ENCODE measurements around the gene CNTLN. TPM values are rescaled to one million over a fixed set of nuclear protein-coding genes. Genes with fewer than 3 reads are reported as not detected.

Gene CNTLN
- total and polyA plus RNA-seq, 5 donors from 2014 or later = 0.09 to 0.52 (median 0.19) TPM; not detected in 1

- H3K9me3 Mint-ChIP-seq = peaks cover 0 to 5% (median 0%) of the 10 kb centered on the region in 7 donors
- H3K9me3 ChIP-seq (ENCODE audit: control insufficient read depth in 2 of 2, low read length in 2 of 2) = peaks cover 0 to 2% of the 10 kb centered on the region in 2 experiments
- no peak overlapping the region for H3K27ac ChIP-seq (ENCODE audit: insufficient read depth, low read length, poor library complexity, severe bottlenecking)
- no peaks in the 10 kb centered on the region for H3K27me3 Mint-ChIP-seq
- DNase-seq (no peak), ATAC-seq (ENCODE audit: low read depth in 2 of 2) (no peak)
- H3K36me3 Mint-ChIP-seq = no peaks in the 10 kb centered on the region
- H3K4me3 ChIP-seq (ENCODE audit: low read depth, low read length) = no peak overlapping the region
- H3K4me1 Mint-ChIP-seq = no peaks in the 10 kb centered on the region
- no peak overlapping the region for H3K4me3 Mint-ChIP-seq
- no peak overlapping the region for H3K27ac Mint-ChIP-seq
- no peaks in the 10 kb centered on the region for H3K4me1 ChIP-seq (ENCODE audit: control insufficient read depth, insufficient read depth, low read length, poor library complexity, severe bottlenecking)
- no peaks in the 10 kb centered on the region for H3K27me3 ChIP-seq (ENCODE audit: control insufficient read depth, insufficient read depth, low read length)
- no peaks in the 10 kb centered on the region for H3K36me3 ChIP-seq (ENCODE audit: control insufficient read depth, insufficient read depth, low read length)
Measured at GRCh38 chr9:17185481-17186029, 50.7 kb downstream of the CNTLN start.

GRCh38 chr9:17191082-17191481 is 56.2 kb downstream of the CNTLN start:
- Histone ChIP-seq H3K9me3 (ENCODE audit: control insufficient read depth in 2 of 2, low read length in 2 of 2) (no peaks in the 10 kb centered on the region), H3K4me3 (ENCODE audit: low read depth, low read length) (no peak overlapping the region), H3K36me3 (ENCODE audit: control insufficient read depth, insufficient read depth, low read length) (no peaks in the 10 kb centered on the region), H3K27ac (ENCODE audit: insufficient read depth, low read length, poor library complexity, severe bottlenecking) (no peak overlapping the region), H3K27me3 (ENCODE audit: control insufficient read depth, insufficient read depth, low read length) (no peaks in the 10 kb centered on the region), H3K4me1 (ENCODE audit: control insufficient read depth, insufficient read depth, low read length, poor library complexity, severe bottlenecking) (no peaks in the 10 kb centered on the region)
- H3K4me3 Mint-ChIP-seq = no peak overlapping the region
- H3K27me3 Mint-ChIP-seq = no peaks in the 10 kb centered on the region
- no peak overlapping the region for H3K27ac Mint-ChIP-seq
- ATAC-seq (ENCODE audit: low read depth in 2 of 2) (no peak), DNase-seq (no peak)
- peaks cover 0 to 9% (median 2%) of the 10 kb centered on the region in 7 donors for H3K9me3 Mint-ChIP-seq
- no peaks in the 10 kb centered on the region for H3K4me1 Mint-ChIP-seq
- no peaks in the 10 kb centered on the region for H3K36me3 Mint-ChIP-seq

- Histone ChIP-seq H3K36me3 (ENCODE audit: control insufficient read depth, insufficient read depth, low read length) (no peaks in the 10 kb centered on the region), H3K27me3 (ENCODE audit: control insufficient read depth, insufficient read depth, low read length) (no peaks in the 10 kb centered on the region), H3K4me3 (ENCODE audit: low read depth, low read length) (no peak overlapping the region), H3K9me3 (ENCODE audit: control insufficient read depth in 2 of 2, low read length in 2 of 2) (peaks cover 1 to 5% of the 10 kb centered on the region in 2 experiments), H3K4me1 (ENCODE audit: control insufficient read depth, insufficient read depth, low read length, poor library complexity, severe bottlenecking) (no peaks in the 10 kb centered on the region), H3K27ac (ENCODE audit: insufficient read depth, low read length, poor library complexity, severe bottlenecking) (no peak overlapping the region)
- no peak overlapping the region for H3K4me3 Mint-ChIP-seq
- H3K36me3 Mint-ChIP-seq = no peaks in the 10 kb centered on the region
- no peak for ATAC-seq (ENCODE audit: low read depth in 2 of 2)
- H3K27ac Mint-ChIP-seq = peak overlapping the region in 1 of 3 donors; percentile 20
- no peaks in the 10 kb centered on the region for H3K27me3 Mint-ChIP-seq
- no peak for DNase-seq
- H3K4me1 Mint-ChIP-seq = no peaks in the 10 kb centered on the region
- H3K9me3 Mint-ChIP-seq = peaks cover 3 to 51% (median 19%) of the 10 kb centered on the region in 7 donors
Measured at GRCh38 chr9:17204611-17205152, 69.8 kb downstream of the CNTLN start.

GRCh38 chr9:17216011-17216410 is 81.2 kb downstream of the CNTLN start:
- H3K4me1 ChIP-seq (ENCODE audit: control insufficient read depth, insufficient read depth, low read length, poor library complexity, severe bottlenecking) = no peaks in the 10 kb centered on the region

GRCh38 chr9:17216646-17217045 is 81.8 kb downstream of the CNTLN start:
- Histone ChIP-seq H3K27me3 (ENCODE audit: control insufficient read depth, insufficient read depth, low read length) (no peaks in the 10 kb centered on the region), H3K4me3 (ENCODE audit: low read depth, low read length) (no peak overlapping the region), H3K27ac (ENCODE audit: insufficient read depth, low read length, poor library complexity, severe bottlenecking) (no peak overlapping the region), H3K4me1 (ENCODE audit: control insufficient read depth, insufficient read depth, low read length, poor library complexity, severe bottlenecking) (no peaks in the 10 kb centered on the region), H3K36me3 (ENCODE audit: control insufficient read depth, insufficient read depth, low read length) (no peaks in the 10 kb centered on the region), H3K9me3 (ENCODE audit: control insufficient read depth in 2 of 2, low read length in 2 of 2) (peaks cover 0 to 2% of the 10 kb centered on the region in 2 experiments)
- no peak overlapping the region for H3K27ac Mint-ChIP-seq
- ATAC-seq (ENCODE audit: low read depth in 2 of 2) = no peak
- no peaks in the 10 kb centered on the region for H3K4me1 Mint-ChIP-seq
- no peaks in the 10 kb centered on the region for H3K36me3 Mint-ChIP-seq
- H3K4me3 Mint-ChIP-seq = no peak overlapping the region
- H3K27me3 Mint-ChIP-seq = no peaks in the 10 kb centered on the region
- H3K9me3 Mint-ChIP-seq = peaks cover 0 to 21% (median 12%) of the 10 kb centered on the region in 7 donors
- DNase-seq = no peak

More at GRCh38 chr9:17216011-17216410, 81.2 kb downstream of the CNTLN start:
- no peaks in the 10 kb centered on the region for H3K36me3 Mint-ChIP-seq
- Histone ChIP-seq H3K27ac (ENCODE audit: insufficient read depth, low read length, poor library complexity, severe bottlenecking) (no peak overlapping the region), H3K27me3 (ENCODE audit: control insufficient read depth, insufficient read depth, low read length) (no peaks in the 10 kb centered on the region), H3K9me3 (ENCODE audit: control insufficient read depth in 2 of 2, low read length in 2 of 2) (peaks cover 0 to 2% of the 10 kb centered on the region in 2 experiments), H3K4me3 (ENCODE audit: low read depth, low read length) (no peak overlapping the region), H3K36me3 (ENCODE audit: control insufficient read depth, insufficient read depth, low read length) (no peaks in the 10 kb centered on the region)
- peaks cover 0 to 23% (median 12%) of the 10 kb centered on the region in 7 donors for H3K9me3 Mint-ChIP-seq
- no peaks in the 10 kb centered on the region for H3K4me1 Mint-ChIP-seq
- H3K27ac Mint-ChIP-seq = no peak overlapping the region
- H3K4me3 Mint-ChIP-seq = no peak overlapping the region
- no peak for ATAC-seq (ENCODE audit: low read depth in 2 of 2)
- DNase-seq = no peak
- H3K27me3 Mint-ChIP-seq = no peaks in the 10 kb centered on the region

- H3K27ac ChIP-seq (ENCODE audit: insufficient read depth, low read length, poor library complexity, severe bottlenecking) = no peak overlapping the region
- no peaks in the 10 kb centered on the region for H3K27me3 ChIP-seq (ENCODE audit: control insufficient read depth, insufficient read depth, low read length)
- no peak overlapping the region for H3K4me3 ChIP-seq (ENCODE audit: low read depth, low read length)
- H3K4me1 Mint-ChIP-seq = no peaks in the 10 kb centered on the region
- no peak for ATAC-seq (ENCODE audit: low read depth in 2 of 2)
- H3K4me3 Mint-ChIP-seq = no peak overlapping the region
- H3K27me3 Mint-ChIP-seq = no peaks in the 10 kb centered on the region
- no peak for DNase-seq
- no peak overlapping the region for H3K27ac Mint-ChIP-seq
- no peaks in the 10 kb centered on the region for H3K36me3 Mint-ChIP-seq
- peaks cover 0 to 2% of the 10 kb centered on the region in 2 experiments for H3K9me3 ChIP-seq (ENCODE audit: control insufficient read depth in 2 of 2, low read length in 2 of 2)
- H3K4me1 ChIP-seq (ENCODE audit: control insufficient read depth, insufficient read depth, low read length, poor library complexity, severe bottlenecking) = no peaks in the 10 kb centered on the region
- H3K9me3 Mint-ChIP-seq = peaks cover 0 to 17% (median 12%) of the 10 kb centered on the region in 7 donors
- no peaks in the 10 kb centered on the region for H3K36me3 ChIP-seq (ENCODE audit: control insufficient read depth, insufficient read depth, low read length)
Measured at GRCh38 chr9:17217272-17217671, 82.4 kb downstream of the CNTLN start.

- DNase-seq = no peak
- Mint-ChIP-seq H3K36me3 (no peaks in the 10 kb centered on the region), H3K9me3 (peaks cover 0 to 6% (median 2%) of the 10 kb centered on the region in 7 donors), H3K27me3 (no peaks in the 10 kb centered on the region), H3K4me3 (no peak overlapping the region), H3K27ac (peak overlapping the region in 1 of 3 donors; percentile 29), H3K4me1 (no peaks in the 10 kb centered on the region)
- peaks cover 0 to 2% of the 10 kb centered on the region in 2 experiments for H3K9me3 ChIP-seq (ENCODE audit: control insufficient read depth in 2 of 2, low read length in 2 of 2)
- H3K4me3 ChIP-seq (ENCODE audit: low read depth, low read length) = no peak overlapping the region
- H3K27ac ChIP-seq (ENCODE audit: insufficient read depth, low read length, poor library complexity, severe bottlenecking) = no peak overlapping the region
- no peak for ATAC-seq (ENCODE audit: low read depth in 2 of 2)
- H3K36me3 ChIP-seq (ENCODE audit: control insufficient read depth, insufficient read depth, low read length) = no peaks in the 10 kb centered on the region
- H3K4me1 ChIP-seq (ENCODE audit: control insufficient read depth, insufficient read depth, low read length, poor library complexity, severe bottlenecking) = no peaks in the 10 kb centered on the region
- no peaks in the 10 kb centered on the region for H3K27me3 ChIP-seq (ENCODE audit: control insufficient read depth, insufficient read depth, low read length)
Measured at GRCh38 chr9:17219261-17219660, 84.4 kb downstream of the CNTLN start.

GRCh38 chr9:17222932-17223331 is 88.1 kb downstream of the CNTLN start:
- Mint-ChIP-seq H3K27ac (no peak overlapping the region), H3K4me1 (no peaks in the 10 kb centered on the region)

More at GRCh38 chr9:17222932-17223331, 88.1 kb downstream of the CNTLN start:
- Mint-ChIP-seq H3K9me3 (peaks cover 0 to 3% (median 2%) of the 10 kb centered on the region in 7 donors), H3K36me3 (no peaks in the 10 kb centered on the region), H3K4me3 (no peak overlapping the region), H3K27me3 (no peaks in the 10 kb centered on the region)
- no peaks in the 10 kb centered on the region for H3K36me3 ChIP-seq (ENCODE audit: control insufficient read depth, insufficient read depth, low read length)
- H3K27ac ChIP-seq (ENCODE audit: insufficient read depth, low read length, poor library complexity, severe bottlenecking) = no peak overlapping the region
- no peak overlapping the region for H3K4me3 ChIP-seq (ENCODE audit: low read depth, low read length)
- ATAC-seq (ENCODE audit: low read depth in 2 of 2) = no peak
- H3K4me1 ChIP-seq (ENCODE audit: control insufficient read depth, insufficient read depth, low read length, poor library complexity, severe bottlenecking) = no peaks in the 10 kb centered on the region
- no peaks in the 10 kb centered on the region for H3K27me3 ChIP-seq (ENCODE audit: control insufficient read depth, insufficient read depth, low read length)
- no peak for DNase-seq
- no peaks in the 10 kb centered on the region for H3K9me3 ChIP-seq (ENCODE audit: control insufficient read depth in 2 of 2, low read length in 2 of 2)

All from CD4-positive, CD25-positive, alpha-beta regulatory T cell (primary cell).